ENCODE measurements around the gene SYCP2.

GRCh38 chr20:59947376-59947775, 13.9 kb upstream of the SYCP2 start:
- TF ChIP-seq POLR2A (IDR thresholded peaks at IDR 0.05) (no peak), CTCF (IDR thresholded peaks at IDR 0.05) (no peak)

Measured in heart left ventricle (tissue), 13 donors.